ENCODE measurements around the gene CD200.

The CD200 gene

DNA sequence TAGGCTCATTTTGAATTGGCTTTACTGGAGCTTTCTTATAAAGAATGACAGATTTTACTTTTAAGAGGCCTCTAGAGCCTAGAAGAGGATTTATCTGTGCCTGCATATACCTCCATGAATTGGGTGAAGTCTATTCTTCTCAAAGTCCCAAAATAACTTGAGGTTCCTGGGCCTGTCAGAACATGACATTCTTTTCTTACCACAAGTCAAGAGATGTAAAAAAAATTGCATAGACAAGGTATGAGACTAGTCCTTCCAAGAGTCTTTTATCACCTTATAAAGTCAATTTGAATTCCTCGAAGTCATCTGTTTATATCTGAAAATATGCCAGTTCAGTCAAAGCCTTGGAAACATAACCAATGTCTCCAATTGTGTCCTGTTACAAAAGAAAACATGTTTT lies 17.2 kb upstream of the CD200 start:
- TF ChIP-seq YY1 (IDR thresholded peaks at IDR 0.05; ENCODE audit: insufficient read depth, insufficient read length) (no peak), ZNF274 (IDR thresholded peaks at IDR 0.05; ENCODE audit: low read depth, low read length) (no peak), SUZ12 (IDR thresholded peaks at IDR 0.05; ENCODE audit: extremely low read depth, insufficient read depth, insufficient read length) (no peak)
- Histone ChIP-seq H3K36me3 (ENCODE audit: insufficient read depth, insufficient read length, low read length) (no peaks in the 10 kb centered on the region), H3K9ac (ENCODE audit: insufficient read length, low read depth) (no peak overlapping the region), H3K4me1 (ENCODE audit: insufficient read depth, insufficient read length) (no peaks in the 10 kb centered on the region), H3K27me3 (ENCODE audit: insufficient read depth, insufficient read length) (no peaks in the 10 kb centered on the region), H3K4me3 (ENCODE audit: insufficient read length, low read depth) (no peak overlapping the region), H3K9me3 (ENCODE audit: insufficient read depth, low read length) (peaks cover 30% of the 10 kb centered on the region)
- no peak for DNase-seq (ENCODE audit: low read depth, low spot score)

DNA sequence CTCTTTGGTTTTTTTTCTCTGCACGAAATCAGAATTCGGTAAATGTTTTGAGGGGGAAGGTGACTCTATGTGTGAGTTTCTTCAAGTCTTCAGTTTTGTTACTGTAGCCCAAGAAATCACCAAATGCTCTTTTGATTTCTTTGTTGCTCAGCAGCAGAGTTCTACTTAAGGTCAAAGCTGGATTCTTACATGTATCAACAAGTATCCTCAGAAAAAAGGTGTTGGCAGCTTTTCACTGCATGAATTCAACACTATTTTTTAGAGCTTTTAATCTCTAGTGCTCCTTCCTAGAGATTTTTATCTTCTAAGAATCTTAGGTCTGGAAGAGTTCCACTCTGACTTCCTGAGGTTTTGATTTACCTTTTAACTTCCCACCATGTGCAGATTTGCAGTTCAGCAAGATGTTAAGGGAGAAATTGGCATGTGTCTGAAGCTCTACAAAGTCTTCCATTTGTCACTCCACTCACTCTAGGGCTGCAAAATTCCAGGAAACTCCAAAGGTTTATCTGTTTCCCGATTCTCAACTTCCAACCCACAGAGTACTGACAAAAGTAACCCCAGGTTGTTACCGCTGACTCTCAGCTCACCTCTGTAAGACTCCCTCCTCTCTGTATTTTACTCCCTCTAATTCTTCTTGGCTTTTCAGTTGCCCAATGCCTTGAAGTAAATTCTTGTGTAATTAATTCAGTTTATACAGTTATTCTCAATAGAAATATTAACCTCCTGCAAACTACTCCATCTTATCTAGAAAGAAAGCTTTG lies 13.3 kb upstream of the CD200 start:
- Histone ChIP-seq H3K4me1 (ENCODE audit: insufficient read depth, insufficient read length) (no peaks in the 10 kb centered on the region), H3K27me3 (ENCODE audit: insufficient read depth, insufficient read length) (no peaks in the 10 kb centered on the region), H3K4me3 (ENCODE audit: insufficient read length, low read depth) (no peak overlapping the region), H3K9ac (ENCODE audit: insufficient read length, low read depth) (no peak overlapping the region), H3K36me3 (ENCODE audit: insufficient read depth, insufficient read length, low read length) (no peaks in the 10 kb centered on the region), H3K9me3 (ENCODE audit: insufficient read depth, low read length) (peaks cover 19% of the 10 kb centered on the region)
- no peak for TF ChIP-seq ZNF274 (IDR thresholded peaks at IDR 0.05; ENCODE audit: low read depth, low read length)
- TF ChIP-seq YY1 (IDR thresholded peaks at IDR 0.05; ENCODE audit: insufficient read depth, insufficient read length): no peak
- DNase-seq (ENCODE audit: low read depth, low spot score): no peak

DNA sequence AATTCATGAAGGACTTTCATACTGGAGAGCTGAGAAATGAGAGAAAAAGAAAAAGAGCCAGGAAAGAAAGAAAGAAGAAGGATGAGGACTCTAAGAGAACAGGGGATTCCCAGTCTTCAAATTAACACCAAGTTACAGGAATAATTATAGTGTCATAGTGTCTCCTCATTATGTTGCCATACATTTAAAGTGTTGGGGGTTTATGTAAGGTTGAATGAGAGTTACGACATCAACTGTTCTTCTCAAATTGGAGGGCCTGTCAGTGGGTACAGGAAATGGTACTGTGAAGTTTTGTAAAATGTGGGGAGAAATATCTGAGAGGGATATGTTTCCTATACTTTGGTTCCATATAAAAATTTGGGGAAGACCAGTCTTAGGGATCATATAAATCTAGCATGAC lies 12.3 kb upstream of the CD200 start:
- H3K4me1 ChIP-seq (ENCODE audit: insufficient read depth, insufficient read length): no peaks in the 10 kb centered on the region
- peaks cover 16% of the 10 kb centered on the region for H3K9me3 ChIP-seq (ENCODE audit: insufficient read depth, low read length)
- no peaks in the 10 kb centered on the region for H3K36me3 ChIP-seq (ENCODE audit: insufficient read depth, insufficient read length, low read length)
- H3K27me3 ChIP-seq (ENCODE audit: insufficient read depth, insufficient read length): no peaks in the 10 kb centered on the region
- no peak for DNase-seq (ENCODE audit: low read depth, low spot score)
- no peak overlapping the region for H3K9ac ChIP-seq (ENCODE audit: insufficient read length, low read depth)
- no peak overlapping the region for H3K4me3 ChIP-seq (ENCODE audit: insufficient read length, low read depth)
- no peak for TF ChIP-seq ZNF274 (IDR thresholded peaks at IDR 0.05; ENCODE audit: low read depth, low read length)
- no peak for TF ChIP-seq SUZ12 (IDR thresholded peaks at IDR 0.05; ENCODE audit: extremely low read depth, insufficient read depth, insufficient read length)
- TF ChIP-seq YY1 (IDR thresholded peaks at IDR 0.05; ENCODE audit: insufficient read depth, insufficient read length): no peak

- no peaks in the 10 kb centered on the region for H3K27me3 ChIP-seq (ENCODE audit: insufficient read depth, insufficient read length)
- H3K4me3 ChIP-seq (ENCODE audit: insufficient read length, low read depth): no peak overlapping the region
- no peaks in the 10 kb centered on the region for H3K36me3 ChIP-seq (ENCODE audit: insufficient read depth, insufficient read length, low read length)
- H3K4me1 ChIP-seq (ENCODE audit: insufficient read depth, insufficient read length): no peaks in the 10 kb centered on the region
- H3K9ac ChIP-seq (ENCODE audit: insufficient read length, low read depth): no peak overlapping the region
- no peak for DNase-seq (ENCODE audit: low read depth, low spot score)
- TF ChIP-seq YY1 (IDR thresholded peaks at IDR 0.05; ENCODE audit: insufficient read depth, insufficient read length): no peak
- no peak for TF ChIP-seq ZNF274 (IDR thresholded peaks at IDR 0.05; ENCODE audit: low read depth, low read length)
- no peak for TF ChIP-seq SUZ12 (IDR thresholded peaks at IDR 0.05; ENCODE audit: extremely low read depth, insufficient read depth, insufficient read length)
- H3K9me3 ChIP-seq (ENCODE audit: insufficient read depth, low read length): 0 out of 2 replicates have a peak, but pooled peaks cover 3% of the 10 kb centered on the region
Measured at GRCh38 chr3:112321867-112322652, 10.9 kb upstream of the CD200 start.

- Histone ChIP-seq H3K9ac (ENCODE audit: insufficient read length, low read depth) (no peak overlapping the region), H3K9me3 (ENCODE audit: insufficient read depth, low read length) (no peaks in the 10 kb centered on the region), H3K4me3 (ENCODE audit: insufficient read length, low read depth) (no peak overlapping the region), H3K27me3 (ENCODE audit: insufficient read depth, insufficient read length) (no peaks in the 10 kb centered on the region), H3K36me3 (ENCODE audit: insufficient read depth, insufficient read length, low read length) (no peaks in the 10 kb centered on the region), H3K4me1 (ENCODE audit: insufficient read depth, insufficient read length) (no peaks in the 10 kb centered on the region)
- no peak for DNase-seq (ENCODE audit: low read depth, low spot score)
- TF ChIP-seq ZNF274 (IDR thresholded peaks at IDR 0.05; ENCODE audit: low read depth, low read length) (no peak), YY1 (IDR thresholded peaks at IDR 0.05; ENCODE audit: insufficient read depth, insufficient read length) (no peak), SUZ12 (IDR thresholded peaks at IDR 0.05; ENCODE audit: extremely low read depth, insufficient read depth, insufficient read length) (no peak)
Measured at GRCh38 chr3:112327371-112327951, 5.5 kb upstream of the CD200 start.

DNA sequence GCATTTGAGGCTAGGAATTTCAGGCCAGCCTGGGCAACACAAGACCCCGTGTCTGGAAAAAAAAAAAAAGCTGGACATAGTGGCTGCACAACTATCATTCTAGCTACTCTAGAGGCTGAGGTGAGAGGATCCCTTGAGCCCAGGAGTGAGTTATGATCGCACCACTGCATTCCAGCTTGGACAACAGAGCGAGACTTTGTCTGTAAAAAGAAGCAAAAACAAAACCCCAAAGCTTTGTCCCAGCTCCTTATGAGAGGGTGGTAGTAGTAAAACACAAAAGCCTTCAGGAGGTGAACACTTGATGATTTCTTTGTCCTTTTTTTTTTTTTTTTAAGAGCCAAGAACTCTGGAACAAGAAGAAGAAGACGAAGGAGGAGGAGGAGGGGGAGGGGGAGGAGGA lies 1.1 kb upstream of the CD200 start:
- Histone ChIP-seq H3K9me3 (ENCODE audit: insufficient read depth, low read length) (no peaks in the 10 kb centered on the region), H3K27me3 (ENCODE audit: insufficient read depth, insufficient read length) (no peaks in the 10 kb centered on the region), H3K4me1 (ENCODE audit: insufficient read depth, insufficient read length) (no peaks in the 10 kb centered on the region), H3K9ac (ENCODE audit: insufficient read length, low read depth) (peak overlapping the region; percentile 11), H3K36me3 (ENCODE audit: insufficient read depth, insufficient read length, low read length) (peaks cover 12% of the 10 kb centered on the region), H3K4me3 (ENCODE audit: insufficient read length, low read depth) (no peak overlapping the region)
- TF ChIP-seq YY1 (IDR thresholded peaks at IDR 0.05; ENCODE audit: insufficient read depth, insufficient read length) (no peak), SUZ12 (IDR thresholded peaks at IDR 0.05; ENCODE audit: extremely low read depth, insufficient read depth, insufficient read length) (no peak), ZNF274 (IDR thresholded peaks at IDR 0.05; ENCODE audit: low read depth, low read length) (no peak)
- no peak for DNase-seq (ENCODE audit: low read depth, low spot score)

All from NT2/D1 (cell line).